Smooth muscle cell (in vitro differentiated cells): ENCODE data around the gene SCNM1. TPM values are rescaled to one million over a fixed set of nuclear protein-coding genes. Genes with fewer than 3 reads are reported as not detected.

ENCODE experiments used
- DNase-seq: peaks from one replicate; lab custom pipeline; 2025; ENCODE audit not compliant: unreplicated experiment; lab: John Stamatoyannopoulos, UW
- H2AFZ ChIP-seq: fragments of 200-600 bp; sonication (generic); 2 replicates; pipeline ENCODE4 v1.6.0; 2016; ENCODE audit warnings: antibody characterized with exemption, low read depth, mild to moderate bottlenecking
- H3F3A ChIP-seq: fragments of 200-600 bp; sonication (generic); 2 replicates; pipeline ENCODE4 v1.6.0; 2017; ENCODE audit warnings: antibody characterized with exemption, low read depth
- H3K27ac ChIP-seq: fragments of 200-600 bp; sonication (generic); 2 replicates; pipeline ENCODE4 v1.5.1; 2016; ENCODE audit warnings: low read depth, mild to moderate bottlenecking
- H3K27me3 ChIP-seq: fragments of 200-600 bp; sonication (generic); 2 replicates; pipeline ENCODE4 v1.6.1; 2016; ENCODE audit warnings: low read depth, mild to moderate bottlenecking
- H3K36me3 ChIP-seq: fragments of 200-600 bp; sonication (generic); 2 replicates; pipeline ENCODE4 v1.5.1; 2016; ENCODE audit warnings: low read depth
- H3K4me1 ChIP-seq: fragments of 200-600 bp; sonication (generic); 2 replicates; pipeline ENCODE4 v1.5.1; 2016; ENCODE audit warnings: low read depth
- H3K4me2 ChIP-seq: fragments of 200-600 bp; sonication (generic); 2 replicates; pipeline ENCODE4 v1.6.0; 2016; ENCODE audit warnings: mild to moderate bottlenecking
- H3K4me3 ChIP-seq: fragments of 200-600 bp; sonication (generic); 2 replicates; pipeline ENCODE4 v1.5.1; 2016; ENCODE audit warnings: mild to moderate bottlenecking
- H3K79me2 ChIP-seq: fragments of 200-600 bp; sonication (generic); 2 replicates; pipeline ENCODE4 v1.6.0; 2016; ENCODE audit warnings: low read depth, mild to moderate bottlenecking
- H3K9ac ChIP-seq: fragments of 200-600 bp; sonication (generic); 2 replicates; pipeline ENCODE4 v1.6.0; 2016; ENCODE audit warnings: low read depth
- H3K9me3 ChIP-seq: fragments of 200-600 bp; sonication (generic); replicated peaks from 2 replicates; pipeline ENCODE4 v1.5.1; 2016; ENCODE audit warnings: low read depth
- H4K20me1 ChIP-seq: fragments of 200-600 bp; sonication (generic); 2 replicates; pipeline ENCODE4 v1.6.0; 2016; ENCODE audit warnings: low read depth
- CTCF ChIP-seq: fragments of 200-600 bp; sonication (generic); IDR thresholded peaks from 2 replicates; pipeline ENCODE4 v1.5.1; 2017; ENCODE audit warnings: borderline replicate concordance, mild to moderate bottlenecking, antibody characterized with exemption; ENCODE audit not compliant: insufficient read depth, poor library complexity, severe bottlenecking
- WGBS: methylation state at CpG from one replicate; pipeline ENCODE4 v1.1.7; 2016; ENCODE audit warnings: low lambda C conversion rate; 5-methylcytosine and 5-hydroxymethylcytosine counted together
- polyA plus RNA-seq: library from polyadenylated mRNA; unstranded; fragments of >200 nt; fragmentation: Nextera tagmentation; extraction: Ambion mirVana; gene quantifications from 2 replicates; pipeline ENCODE4 v1.2.1, GENCODE V29; 2016
- total RNA-seq: library from RNA; depleted of rRNA; stranded (reverse); fragments of >200 nt; gene quantifications from 2 replicates; pipeline ENCODE4 v1.2.3, GENCODE V29; 2014

SCNM1 gene
- total and polyA plus RNA-seq, 2 experiments from 2014 or later, result 49.7 to 94.8 TPM

- DNase-seq, result no peak
- H3K27ac ChIP-seq, result no peak overlapping the region
- H2AFZ ChIP-seq, result no peak overlapping the region
- H3K9me3 ChIP-seq, result no peaks in the 10 kb centered on the region
- H3K27me3 ChIP-seq, result no peaks in the 10 kb centered on the region
- H3K9ac ChIP-seq, result no peak overlapping the region
- H3F3A ChIP-seq, result peaks cover 4% of the 10 kb centered on the region
- 88% methylated on average over 5 of the region's 5 CpGs for WGBS
- no peak overlapping the region for H3K4me3 ChIP-seq
- H4K20me1 ChIP-seq, result no peaks in the 10 kb centered on the region
- no peaks in the 10 kb centered on the region for H3K4me1 ChIP-seq
- H3K36me3 ChIP-seq, result no peaks in the 10 kb centered on the region
- no peaks in the 10 kb centered on the region for H3K79me2 ChIP-seq
- TF ChIP-seq CTCF, result no peak
- no peak overlapping the region for H3K4me2 ChIP-seq
Observed at GRCh38 chr1:151158326-151158725, 7.6 kb upstream of the SCNM1 start.

- no peak for DNase-seq
- no peak overlapping the region for H3K27ac ChIP-seq
- no peak overlapping the region for H2AFZ ChIP-seq
- no peak overlapping the region for H3K9ac ChIP-seq
- H3K4me3 ChIP-seq, result no peak overlapping the region
- H3F3A ChIP-seq, result peaks cover 4% of the 10 kb centered on the region
- no peaks in the 10 kb centered on the region for H3K79me2 ChIP-seq
- H3K27me3 ChIP-seq, result no peaks in the 10 kb centered on the region
- H4K20me1 ChIP-seq, result no peaks in the 10 kb centered on the region
- no peaks in the 10 kb centered on the region for H3K36me3 ChIP-seq
- H3K9me3 ChIP-seq, result no peaks in the 10 kb centered on the region
- WGBS, result 97% methylated on average over 22 of the region's 22 CpGs
- no peak overlapping the region for H3K4me2 ChIP-seq
- TF ChIP-seq CTCF, result no peak
- H3K4me1 ChIP-seq, result no peaks in the 10 kb centered on the region
Observed at GRCh38 chr1:151158751-151159251, 7.1 kb upstream of the SCNM1 start.

GRCh38 chr1:151159373-151159772 lies 6.6 kb upstream of the SCNM1 start:
- no peaks in the 10 kb centered on the region for H3K27me3 ChIP-seq
- H3K4me1 ChIP-seq, result peaks cover under 1% of the 10 kb centered on the region
- no peak overlapping the region for H2AFZ ChIP-seq
- TF ChIP-seq CTCF, result no peak
- no peak overlapping the region for H3K9ac ChIP-seq
- no peak overlapping the region for H3K27ac ChIP-seq
- no peaks in the 10 kb centered on the region for H4K20me1 ChIP-seq
- no peaks in the 10 kb centered on the region for H3K79me2 ChIP-seq
- no peaks in the 10 kb centered on the region for H3K9me3 ChIP-seq
- no peak overlapping the region for H3K4me2 ChIP-seq
- peaks cover 4% of the 10 kb centered on the region for H3F3A ChIP-seq
- H3K36me3 ChIP-seq, result no peaks in the 10 kb centered on the region
- no peak for DNase-seq
- no peak overlapping the region for H3K4me3 ChIP-seq

GRCh38 chr1:151164732-151165280 lies 1.1 kb upstream of the SCNM1 start:
- H4K20me1 ChIP-seq, result no peaks in the 10 kb centered on the region

More at GRCh38 chr1:151164732-151165280, 1.1 kb upstream of the SCNM1 start:
- H3K27me3 ChIP-seq, result no peaks in the 10 kb centered on the region
- peak overlapping the region; percentile 70 for H3K27ac ChIP-seq
- no peak for TF ChIP-seq CTCF
- peak overlapping the region; percentile 92 for H2AFZ ChIP-seq
- WGBS, result 27% methylated on average over 11 of the region's 11 CpGs
- DNase-seq, result no peak
- H3K9ac ChIP-seq, result peak overlapping the region; percentile 61
- peak overlapping the region; percentile 60 for H3K4me3 ChIP-seq
- H3K4me1 ChIP-seq, result peaks cover 12% of the 10 kb centered on the region
- H3K36me3 ChIP-seq, result no peaks in the 10 kb centered on the region
- H3K79me2 ChIP-seq, result peaks cover 6% of the 10 kb centered on the region
- no peaks in the 10 kb centered on the region for H3K9me3 ChIP-seq
- peak overlapping the region; percentile 96 for H3K4me2 ChIP-seq
- H3F3A ChIP-seq, result peaks cover 10% of the 10 kb centered on the region
